CD8-positive, alpha-beta memory T cell (primary cell): Measurements from ENCODE around the gene AIFM2. TPM values are rescaled to one million over a fixed set of nuclear protein-coding genes. Genes with fewer than 3 reads are reported as not detected.
A peak's percentile ranks its signal among the peaks of the same experiment; 100 is the strongest.
"Not testable (repeated sequence)": the region's sequence is repeated elsewhere in the genome, so short reads cannot be mapped to it uniquely, and the experiment has no call there.

ENCODE experiments used
- CTCF ChIA-PET: fragments of 350-600 bp; sonication (Branson Sonifier 250); formaldehyde crosslinking; loops from one replicate; lab custom pipeline; 2021; ENCODE audit warnings: antibody characterized with exemption; lab: Charles Lee
- POLR2A ChIA-PET: fragments of 350-600 bp; sonication (Branson Sonifier 250); formaldehyde crosslinking; loops from one replicate; lab custom pipeline; 2021; ENCODE audit warnings: antibody characterized with exemption; lab: Charles Lee
- DNase-seq, 5 donors: peaks; one replicate each; pipeline versions ENCODE4 v3.0.0 to v3.0.0-alpha.2; 2020 to 2022; ENCODE audit warnings: mixed read lengths in 1 of 5
- H3K27ac ChIP-seq: one replicate; pipeline ENCODE4 v1.7.0; 2013; ENCODE audit warnings: low read depth, mild to moderate bottlenecking, low read length, moderate library complexity
- H3K27me3 ChIP-seq: 2 replicates; pipeline ENCODE4 v1.7.0; 2013; ENCODE audit warnings: low read length, mild to moderate bottlenecking; ENCODE audit not compliant: insufficient read depth, poor library complexity, severe bottlenecking
- H3K36me3 ChIP-seq: 2 replicates; pipeline ENCODE4 v1.7.0; 2013; ENCODE audit warnings: mild to moderate bottlenecking, low read length, moderate library complexity; ENCODE audit not compliant: insufficient read depth
- H3K4me1 ChIP-seq: 2 replicates; pipeline ENCODE4 v1.7.0; 2013; ENCODE audit warnings: mild to moderate bottlenecking, low read length, moderate library complexity; ENCODE audit not compliant: insufficient read depth
- H3K4me3 ChIP-seq: 2 replicates; pipeline ENCODE4 v1.7.0; 2013; ENCODE audit warnings: mild to moderate bottlenecking, low read length
- H3K9me3 ChIP-seq: 2 replicates; pipeline ENCODE4 v1.7.0; 2013; ENCODE audit warnings: mild to moderate bottlenecking, low read length
- H3K27ac Mint-ChIP-seq, 8 donors: one replicate each; pipeline ENCODE4 v1.8.0; 2020 to 2021; ENCODE audit warnings: mixed read lengths in 8 of 8, mild to moderate bottlenecking in 6 of 8, inconsistent platforms in 3 of 8, moderate library complexity in 3 of 8
- H3K27me3 Mint-ChIP-seq, 2 donors: one replicate each; pipeline ENCODE4 v1.8.0; 2020 to 2021; ENCODE audit warnings: mixed read lengths in 2 of 2, mild to moderate bottlenecking in 1 of 2, moderate library complexity in 1 of 2
- H3K36me3 Mint-ChIP-seq, 3 donors: one replicate each; pipeline ENCODE4 v1.8.0; 2020 to 2021; ENCODE audit warnings: mixed read lengths in 3 of 3, inconsistent platforms in 1 of 3, mild to moderate bottlenecking in 1 of 3
- H3K4me1 Mint-ChIP-seq, 3 donors: one replicate each; pipeline ENCODE4 v1.8.0; 2020 to 2021; ENCODE audit warnings: mixed read lengths in 3 of 3, inconsistent platforms in 1 of 3, mild to moderate bottlenecking in 1 of 3
- H3K4me3 Mint-ChIP-seq, 7 donors: one replicate each; pipeline ENCODE4 v1.8.0; 2020 to 2021; ENCODE audit warnings: mixed read lengths in 7 of 7, mild to moderate bottlenecking in 6 of 7, moderate library complexity in 4 of 7, inconsistent platforms in 2 of 7
- H3K9me3 Mint-ChIP-seq, 5 donors: one replicate each; pipeline ENCODE4 v1.8.0; 2020 to 2022; ENCODE audit warnings: mixed read lengths in 5 of 5, mild to moderate bottlenecking in 3 of 5, moderate library complexity in 2 of 5, inconsistent platforms in 1 of 5
- polyA plus RNA-seq: library from polyadenylated mRNA; unstranded; fragments of 300-500 nt; fragmentation: Illumina TruSeq; gene quantifications from one replicate; pipeline ENCODE4 v1.2.3, GENCODE V29; 2021
- total RNA-seq, 2 experiments: library from RNA; stranded (reverse); gene quantifications; one replicate each; pipeline ENCODE4 v1.2.3, GENCODE V29; 2021

Gene AIFM2
- total RNA-seq: 10 to 100 TPM; 17.6 to 17.9 TPM
- polyA plus RNA-seq: 3.5 TPM

- H3K36me3 ChIP-seq: no peaks in the 10 kb centered on the region
- DNase-seq: peak; percentile 22 to 73 (median 42)
- H3K9me3 ChIP-seq: no peaks in the 10 kb centered on the region
- Mint-ChIP-seq H3K27me3 (peaks cover 0 to 1% of the 10 kb centered on the region in 2 donors), H3K4me1 (peaks cover 28 to 43% (median 39%) of the 10 kb centered on the region in 3 donors), H3K4me3 (peak within 1 kb of the TSS; percentile 83 to 96 (median 89)), H3K36me3 (peaks cover 0 to 8% (median 2%) of the 10 kb centered on the region in 3 donors), H3K27ac (peak within 1 kb of the TSS; percentile 70 to 96 (median 89)), H3K9me3 (no peaks in the 10 kb centered on the region)
- ChIA-PET CTCF (interaction anchor here (1.8 kb wide), 1 partner anchor 10 kb away, joined by 4 read pairs; no protein-coding TSS in a partner anchor), POLR2A (no interaction called here)
- no peaks in the 10 kb centered on the region for H3K27me3 ChIP-seq
- H3K27ac ChIP-seq: peak within 1 kb of the TSS; percentile 54
- H3K4me1 ChIP-seq: peaks cover 11% of the 10 kb centered on the region
- peak within 1 kb of the TSS; percentile 77 for H3K4me3 ChIP-seq
Observed at GRCh38 chr10:70132098-70133029, at the start of gene AIFM2. TSS of gene AIFM2 (minus strand) at chr10:70132825. CDS start at chr10:70124084, 8,741 bp downstream.

- CTCF ChIA-PET, H3K9me3 ChIP-seq, H3K27ac Mint-ChIP-seq, H3K36me3 Mint-ChIP-seq, H3K36me3 ChIP-seq, H3K27ac ChIP-seq, H3K27me3 ChIP-seq, H3K4me3 ChIP-seq, H3K4me3 Mint-ChIP-seq, H3K4me1 ChIP-seq, H3K9me3 Mint-ChIP-seq, DNase-seq, POLR2A ChIA-PET: not testable (repeated sequence)
- peaks cover 9 to 12% (median 11%) of the 10 kb centered on the region in 3 donors for H3K4me1 Mint-ChIP-seq
- H3K27me3 Mint-ChIP-seq: peaks cover 6 to 12% of the 10 kb centered on the region in 2 donors
Observed at GRCh38 chr10:70179209-70179608, 46.6 kb upstream of the AIFM2 start.

DNA sequence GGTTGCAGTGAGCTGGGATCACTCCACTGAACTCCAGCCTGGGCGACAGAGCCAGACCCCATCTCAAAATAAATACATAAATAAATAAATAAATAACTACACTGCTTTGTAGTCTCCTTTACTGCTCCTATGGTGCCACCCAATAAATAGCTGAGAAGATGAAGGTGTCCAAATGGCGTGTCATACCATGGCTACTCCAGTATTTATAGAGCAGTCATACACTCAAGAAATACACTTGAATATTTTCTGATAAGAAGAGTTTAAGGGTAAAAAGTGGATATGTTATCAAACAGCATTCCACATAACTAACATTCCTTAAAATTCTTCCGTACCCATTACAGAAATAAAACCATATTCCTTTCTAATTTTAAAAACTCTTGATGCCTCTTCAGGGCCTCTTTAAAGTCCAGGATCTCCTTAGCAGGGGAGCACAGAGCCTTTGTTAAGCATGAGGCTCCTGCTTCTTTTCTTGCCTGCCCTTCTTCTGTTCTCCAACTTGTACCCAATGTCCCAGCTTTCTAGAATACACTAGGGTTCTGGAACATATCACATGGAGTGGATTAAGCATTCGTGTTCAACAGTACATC is 45.6 kb upstream of the AIFM2 start:
- Histone ChIP-seq H3K27me3 (no peaks in the 10 kb centered on the region), H3K36me3 (no peaks in the 10 kb centered on the region), H3K4me3 (no peak overlapping the region), H3K9me3 (no peaks in the 10 kb centered on the region), H3K27ac (no peak overlapping the region), H3K4me1 (peaks cover 16% of the 10 kb centered on the region)
- no peaks in the 10 kb centered on the region for H3K9me3 Mint-ChIP-seq
- ChIA-PET CTCF (interaction anchor here (1.1 to 1.8 kb wide), 3 partner anchors 21 to 44 kb away, joined by 3 to 8 read pairs (median 5); partner anchors contain the start of gene TYSND1), POLR2A (no interaction called here)
- H3K27me3 Mint-ChIP-seq: peaks cover 6 to 12% of the 10 kb centered on the region in 2 donors
- H3K27ac Mint-ChIP-seq: no peak overlapping the region
- peaks cover 16 to 18% (median 18%) of the 10 kb centered on the region in 3 donors for H3K4me1 Mint-ChIP-seq
- no peaks in the 10 kb centered on the region for H3K36me3 Mint-ChIP-seq
- DNase-seq: no peak
- H3K4me3 Mint-ChIP-seq: no peak overlapping the region

DNA sequence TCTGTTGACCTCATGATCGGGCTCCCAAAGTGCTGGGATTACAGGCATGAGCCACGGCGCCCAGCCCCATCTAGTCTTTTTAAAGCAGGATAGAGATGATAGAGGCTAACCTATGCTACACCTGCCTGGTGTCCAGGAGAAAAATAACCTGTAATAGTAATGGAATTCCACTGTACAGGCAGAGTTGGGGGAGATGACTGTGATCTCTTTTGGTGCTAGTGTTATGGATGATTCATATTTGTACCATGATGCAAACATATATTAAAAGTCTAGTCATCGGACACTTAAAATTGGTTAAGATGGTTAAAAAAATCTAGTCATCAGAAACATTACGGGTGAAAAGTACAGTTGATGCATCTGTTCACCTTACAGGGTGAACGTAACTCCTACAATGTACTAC is 43.8 kb upstream of the AIFM2 start:
- CTCF ChIA-PET: interaction anchor here (1.8 to 2.7 kb wide), 2 partner anchors 30 to 45 kb away, joined by 5 to 20 read pairs; partner anchors contain the start of gene TYSND1
- POLR2A ChIA-PET: no interaction called here
- no peak for DNase-seq
- no peak overlapping the region for H3K4me3 ChIP-seq
- Mint-ChIP-seq H3K27ac (no peak overlapping the region), H3K4me3 (no peak overlapping the region), H3K36me3 (no peaks in the 10 kb centered on the region), H3K9me3 (no peaks in the 10 kb centered on the region), H3K4me1 (peaks cover 22 to 26% (median 23%) of the 10 kb centered on the region in 3 donors), H3K27me3 (peaks cover 5 to 6% of the 10 kb centered on the region in 2 donors)
- H3K4me1 ChIP-seq: peaks cover 17% of the 10 kb centered on the region
- no peaks in the 10 kb centered on the region for H3K27me3 ChIP-seq
- no peaks in the 10 kb centered on the region for H3K9me3 ChIP-seq
- H3K36me3 ChIP-seq: no peaks in the 10 kb centered on the region
- H3K27ac ChIP-seq: no peak overlapping the region

- H3K4me1 ChIP-seq: peaks cover 25% of the 10 kb centered on the region
- peaks cover 3% of the 10 kb centered on the region in 2 donors for H3K27me3 Mint-ChIP-seq
- no peaks in the 10 kb centered on the region for H3K36me3 ChIP-seq
- no peaks in the 10 kb centered on the region for H3K27me3 ChIP-seq
- POLR2A ChIA-PET: interaction anchor here (1.3 kb wide), 1 partner anchor 12 kb away, joined by 4 read pairs; no protein-coding TSS in a partner anchor
- H3K9me3 ChIP-seq: no peaks in the 10 kb centered on the region
- peak overlapping the region in 1 of 7 donors; percentile 38 for H3K4me3 Mint-ChIP-seq
- H3K9me3 Mint-ChIP-seq: no peaks in the 10 kb centered on the region
- CTCF ChIA-PET: interaction anchor here (1.0 to 2.7 kb wide), 5 partner anchors 22 to 189 kb away, joined by 5 to 20 read pairs (median 6); partner anchors contain the start of gene TYSND1
- peaks cover 26 to 32% (median 29%) of the 10 kb centered on the region in 3 donors for H3K4me1 Mint-ChIP-seq
- peaks cover 0 to 1% (median 0%) of the 10 kb centered on the region in 3 donors for H3K36me3 Mint-ChIP-seq
- H3K27ac Mint-ChIP-seq: peak overlapping the region in 3 of 8 donors; percentile 26 to 87 (median 51)
- no peak overlapping the region for H3K27ac ChIP-seq
- no peak overlapping the region for H3K4me3 ChIP-seq
- DNase-seq: no peak
Observed at GRCh38 chr10:70175516-70175915, 42.9 kb upstream of the AIFM2 start.

- peak; percentile 11 to 66 (median 51) for DNase-seq
- Mint-ChIP-seq H3K27ac (peak overlapping the region; percentile 70 to 97 (median 91)), H3K4me1 (peaks cover 29 to 36% (median 32%) of the 10 kb centered on the region in 3 donors), H3K9me3 (no peaks in the 10 kb centered on the region), H3K4me3 (peak overlapping the region; percentile 28 to 82 (median 65)), H3K27me3 (peaks cover 0 to 3% of the 10 kb centered on the region in 2 donors), H3K36me3 (peaks cover 0 to 12% (median 0%) of the 10 kb centered on the region in 3 donors)
- Histone ChIP-seq H3K36me3 (no peaks in the 10 kb centered on the region), H3K9me3 (no peaks in the 10 kb centered on the region), H3K27me3 (no peaks in the 10 kb centered on the region), H3K4me1 (peaks cover 25% of the 10 kb centered on the region), H3K27ac (peak overlapping the region; percentile 1), H3K4me3 (peak overlapping the region; percentile 3)
- ChIA-PET POLR2A (interaction anchor here (1.1 to 1.3 kb wide), 2 partner anchors 11 to 28 kb away, joined by 3 to 4 read pairs; partner anchors contain the start of gene TYSND1), CTCF (interaction anchor here (1.6 to 2.7 kb wide), 4 partner anchors 25 to 190 kb away, joined by 5 to 20 read pairs (median 6); partner anchors contain the start of gene TYSND1)
Observed at GRCh38 chr10:70174058-70174741, 41.6 kb upstream of the AIFM2 start.
